Testis (tissue), 2 donors: ENCODE measurements around the gene PLXDC2.

ENCODE experiments used
- POLR2A ChIP-seq: fragments of 450-650 bp; IDR thresholded peaks from one replicate; pipeline ENCODE4 v1.6.1; 2017; ENCODE audit warnings: antibody characterized with exemption, mild to moderate bottlenecking, moderate library complexity
- TF ChIP-seq, protein P1 (sequence below), 3 experiments: fragments of 450-650 bp in 2 of 3; fragments of 200-600 bp in 1 of 3; sonication (generic) in 1 of 3; IDR thresholded peaks; one replicate each; pipeline ENCODE4 v1.5.1; 2016 to 2019; ENCODE audit warnings: antibody characterized with exemption in 3 of 3, mild to moderate bottlenecking in 2 of 3, moderate library complexity in 1 of 3

DNA sequence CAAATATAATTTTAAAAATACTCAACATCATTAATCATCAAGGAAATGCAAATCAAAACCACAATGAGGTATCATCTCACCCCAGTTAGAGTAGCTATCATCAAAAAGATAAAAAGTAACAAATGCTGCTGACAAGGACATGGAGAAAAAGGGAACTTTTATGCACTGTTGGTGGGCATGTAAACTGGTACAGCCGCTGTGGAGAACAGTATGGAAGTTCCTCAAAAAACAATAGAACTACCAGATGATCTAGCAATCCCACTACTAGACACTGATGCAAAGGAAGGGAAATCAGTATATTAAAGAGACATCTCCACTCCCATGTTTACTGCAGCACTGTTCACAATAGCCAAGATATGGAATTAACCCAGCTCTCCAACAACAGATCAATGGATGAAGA, 384.5 kb downstream of the PLXDC2 start:
- no peak for TF ChIP-seq POLR2A
- TF ChIP-seq, protein P1, sequence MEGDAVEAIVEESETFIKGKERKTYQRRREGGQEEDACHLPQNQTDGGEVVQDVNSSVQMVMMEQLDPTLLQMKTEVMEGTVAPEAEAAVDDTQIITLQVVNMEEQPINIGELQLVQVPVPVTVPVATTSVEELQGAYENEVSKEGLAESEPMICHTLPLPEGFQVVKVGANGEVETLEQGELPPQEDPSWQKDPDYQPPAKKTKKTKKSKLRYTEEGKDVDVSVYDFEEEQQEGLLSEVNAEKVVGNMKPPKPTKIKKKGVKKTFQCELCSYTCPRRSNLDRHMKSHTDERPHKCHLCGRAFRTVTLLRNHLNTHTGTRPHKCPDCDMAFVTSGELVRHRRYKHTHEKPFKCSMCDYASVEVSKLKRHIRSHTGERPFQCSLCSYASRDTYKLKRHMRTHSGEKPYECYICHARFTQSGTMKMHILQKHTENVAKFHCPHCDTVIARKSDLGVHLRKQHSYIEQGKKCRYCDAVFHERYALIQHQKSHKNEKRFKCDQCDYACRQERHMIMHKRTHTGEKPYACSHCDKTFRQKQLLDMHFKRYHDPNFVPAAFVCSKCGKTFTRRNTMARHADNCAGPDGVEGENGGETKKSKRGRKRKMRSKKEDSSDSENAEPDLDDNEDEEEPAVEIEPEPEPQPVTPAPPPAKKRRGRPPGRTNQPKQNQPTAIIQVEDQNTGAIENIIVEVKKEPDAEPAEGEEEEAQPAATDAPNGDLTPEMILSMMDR (IDR thresholded peaks at IDR 0.05) = no peak
